ENCODE data around the gene PPP1R13B.

Gene PPP1R13B

DNA sequence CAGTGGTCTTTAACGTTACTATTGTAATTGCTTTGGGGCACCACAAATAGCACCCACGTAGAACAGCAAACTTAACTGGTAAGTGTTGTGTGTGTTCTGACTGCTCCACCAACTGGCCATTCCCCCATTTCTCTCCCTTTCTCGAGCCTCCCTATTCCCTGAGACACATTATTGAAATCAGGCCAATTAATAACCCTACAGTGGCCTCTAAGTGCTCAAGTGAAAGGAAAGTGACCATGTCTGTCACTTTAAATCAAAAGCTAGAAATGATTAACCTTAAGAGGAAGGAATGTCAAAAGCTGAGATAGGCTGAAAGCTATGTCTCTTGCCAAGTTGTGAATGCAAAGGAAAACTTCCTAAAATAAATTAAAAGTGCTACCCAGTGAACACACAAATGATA is 22.3 kb downstream of the PPP1R13B start:
- Histone ChIP-seq H3K4me1 (ENCODE audit: control insufficient read depth, insufficient read depth, low read length, poor library complexity, severe bottlenecking) (no peaks in the 10 kb centered on the region), H3K4me3 (ENCODE audit: extremely low read depth, insufficient read depth, low read length, poor library complexity, severe bottlenecking) (no peak overlapping the region), H3K36me3 (ENCODE audit: control insufficient read depth, insufficient read depth, low read length) (no peaks in the 10 kb centered on the region), H3K27ac (ENCODE audit: low read depth, low read length, severe bottlenecking) (no peak overlapping the region), H3K9me3 (ENCODE audit: control insufficient read depth, low read length) (no peaks in the 10 kb centered on the region)
- WGBS, 2 experiments (ENCODE audit: insufficient coverage in 2 of 2), result no CpG with 5 or more reads among the region's 3 CpGs

DNA sequence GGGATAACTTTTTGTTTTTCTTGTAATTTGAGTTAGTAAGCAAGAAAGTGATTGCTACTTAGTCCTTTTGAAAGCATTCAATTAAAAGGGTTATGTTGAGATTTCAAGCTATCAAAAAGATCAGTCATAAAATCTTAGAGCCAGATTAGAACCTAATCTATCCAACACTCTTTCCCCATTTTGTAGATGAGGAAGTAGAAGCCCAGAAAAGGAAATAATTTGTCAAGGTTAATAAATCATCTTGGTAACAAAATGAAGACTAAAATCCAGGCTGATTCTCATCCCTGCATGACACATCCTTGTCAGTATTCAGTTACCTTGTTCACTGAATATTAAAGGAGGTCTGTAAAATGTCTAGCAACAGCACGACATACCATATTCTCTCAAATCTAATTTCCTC is 26.5 kb downstream of the PPP1R13B start:
- 67% methylated on average over 1 of the region's 1 CpG; no CpG with 5 or more reads in 1 of the 2 experiments for WGBS, 2 experiments (ENCODE audit: insufficient coverage in 2 of 2)
- no peak overlapping the region for H3K27ac ChIP-seq (ENCODE audit: low read depth, low read length, severe bottlenecking)

DNA sequence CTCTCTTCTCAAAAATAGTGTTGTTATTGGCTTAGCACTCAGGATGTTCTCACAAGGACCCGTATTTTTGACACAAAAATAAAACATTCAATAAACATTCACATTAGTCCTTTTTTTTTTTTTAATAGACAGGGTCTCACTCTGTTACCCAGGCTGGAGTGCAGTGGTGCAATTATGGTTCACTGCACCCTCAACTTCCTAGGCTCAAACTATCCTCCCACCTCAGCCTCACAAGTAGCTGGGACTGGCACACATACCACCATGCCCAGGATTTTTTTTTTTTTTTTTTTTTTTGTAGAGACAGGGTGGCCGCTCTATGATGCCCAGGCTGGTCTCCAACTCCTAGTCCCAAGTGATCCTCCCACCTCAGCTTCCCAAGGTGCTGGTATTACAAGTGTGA is 27.0 kb downstream of the PPP1R13B start:
- Histone ChIP-seq H3K36me3 (ENCODE audit: control insufficient read depth, insufficient read depth, low read length) (no peaks in the 10 kb centered on the region), H3K4me1 (ENCODE audit: control insufficient read depth, insufficient read depth, low read length, poor library complexity, severe bottlenecking) (no peaks in the 10 kb centered on the region), H3K27ac (ENCODE audit: low read depth, low read length, severe bottlenecking) (no peak overlapping the region), H3K9me3 (ENCODE audit: control insufficient read depth, low read length) (no peaks in the 10 kb centered on the region), H3K4me3 (ENCODE audit: extremely low read depth, insufficient read depth, low read length, poor library complexity, severe bottlenecking) (no peak overlapping the region)
- 83 to 100% methylated on average over 1 of the region's 2 CpGs for WGBS, 2 experiments (ENCODE audit: insufficient coverage in 2 of 2)

More for the DNA sequence above, 26.5 kb downstream of the PPP1R13B start:
- no peaks in the 10 kb centered on the region for H3K36me3 ChIP-seq (ENCODE audit: control insufficient read depth, insufficient read depth, low read length)
- H3K4me1 ChIP-seq (ENCODE audit: control insufficient read depth, insufficient read depth, low read length, poor library complexity, severe bottlenecking), result no peaks in the 10 kb centered on the region
- H3K9me3 ChIP-seq (ENCODE audit: control insufficient read depth, low read length), result no peaks in the 10 kb centered on the region
- no peak overlapping the region for H3K4me3 ChIP-seq (ENCODE audit: extremely low read depth, insufficient read depth, low read length, poor library complexity, severe bottlenecking)

DNA sequence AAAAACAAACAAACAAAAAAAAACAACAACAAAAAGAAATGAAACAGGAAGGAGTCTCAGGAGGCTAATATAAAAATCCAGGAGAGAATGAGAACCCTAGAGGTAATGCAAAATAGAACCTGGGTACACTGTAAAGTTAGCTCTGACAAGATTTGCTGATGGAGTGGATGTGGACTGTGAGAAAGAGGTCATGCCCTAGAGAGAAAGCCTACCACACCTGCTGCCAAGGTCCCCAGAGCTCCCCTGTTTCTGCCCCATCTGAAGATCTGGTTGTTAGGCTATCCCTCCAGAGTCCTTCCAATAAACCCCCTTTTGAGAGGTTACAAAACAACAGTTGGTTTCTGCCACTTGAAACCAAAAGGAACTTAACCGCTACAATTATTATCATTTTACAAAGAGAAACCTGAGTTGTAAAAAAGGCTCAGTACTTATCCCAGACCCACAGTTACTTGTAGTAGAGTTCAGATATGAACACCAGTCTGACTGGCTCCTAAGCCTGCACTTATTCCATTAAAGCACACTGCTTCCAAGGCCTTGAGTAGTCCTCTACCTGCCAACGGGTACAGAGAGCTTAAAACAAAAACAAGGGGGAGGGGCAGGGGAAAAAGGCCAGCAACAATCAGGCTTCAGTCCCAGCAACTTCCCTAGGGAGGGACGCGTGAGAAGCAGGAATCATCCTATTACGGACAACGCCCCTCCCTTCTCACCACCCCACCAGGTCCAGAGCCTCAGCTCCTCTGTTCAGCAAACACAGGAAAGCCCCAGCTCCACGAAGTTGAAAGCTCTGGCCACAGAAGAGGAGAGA is 27.7 kb downstream of the PPP1R13B start:
- no peak overlapping the region for H3K27ac ChIP-seq (ENCODE audit: low read depth, low read length, severe bottlenecking)
- H3K4me1 ChIP-seq (ENCODE audit: control insufficient read depth, insufficient read depth, low read length, poor library complexity, severe bottlenecking), result no peaks in the 10 kb centered on the region
- H3K36me3 ChIP-seq (ENCODE audit: control insufficient read depth, insufficient read depth, low read length), result no peaks in the 10 kb centered on the region
- WGBS, 2 experiments (ENCODE audit: insufficient coverage in 2 of 2), result 3 to 24% methylated on average over 5 to 6 of the region's 7 CpGs
- H3K9me3 ChIP-seq (ENCODE audit: control insufficient read depth, low read length), result no peaks in the 10 kb centered on the region
- no peak overlapping the region for H3K4me3 ChIP-seq (ENCODE audit: extremely low read depth, insufficient read depth, low read length, poor library complexity, severe bottlenecking)

DNA sequence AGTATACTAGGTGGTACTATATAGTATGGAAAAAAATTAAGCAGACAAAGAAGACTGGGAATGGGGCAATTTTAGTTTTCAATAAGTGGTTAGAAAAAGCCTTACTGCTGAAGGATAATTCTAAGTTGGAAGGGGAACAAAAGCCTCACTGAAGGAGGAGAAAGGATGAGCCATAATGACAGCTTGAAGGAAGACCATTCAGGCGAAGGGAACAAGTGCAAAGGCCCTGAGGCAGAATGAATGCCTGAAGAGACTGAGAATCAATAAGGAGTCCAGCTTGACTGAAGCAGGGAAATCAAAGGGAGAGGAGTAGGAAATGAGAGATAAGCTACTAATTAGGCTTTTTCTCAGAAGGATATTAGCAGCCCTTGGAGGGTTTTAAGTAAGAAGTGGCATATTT is 28.5 kb downstream of the PPP1R13B start:
- 63 to 91% methylated on average over 1 of the region's 1 CpG for WGBS, 2 experiments (ENCODE audit: insufficient coverage in 2 of 2)
- Histone ChIP-seq H3K27ac (ENCODE audit: low read depth, low read length, severe bottlenecking) (no peak overlapping the region), H3K36me3 (ENCODE audit: control insufficient read depth, insufficient read depth, low read length) (no peaks in the 10 kb centered on the region), H3K9me3 (ENCODE audit: control insufficient read depth, low read length) (no peaks in the 10 kb centered on the region), H3K4me3 (ENCODE audit: extremely low read depth, insufficient read depth, low read length, poor library complexity, severe bottlenecking) (no peak overlapping the region), H3K4me1 (ENCODE audit: control insufficient read depth, insufficient read depth, low read length, poor library complexity, severe bottlenecking) (no peaks in the 10 kb centered on the region)

DNA sequence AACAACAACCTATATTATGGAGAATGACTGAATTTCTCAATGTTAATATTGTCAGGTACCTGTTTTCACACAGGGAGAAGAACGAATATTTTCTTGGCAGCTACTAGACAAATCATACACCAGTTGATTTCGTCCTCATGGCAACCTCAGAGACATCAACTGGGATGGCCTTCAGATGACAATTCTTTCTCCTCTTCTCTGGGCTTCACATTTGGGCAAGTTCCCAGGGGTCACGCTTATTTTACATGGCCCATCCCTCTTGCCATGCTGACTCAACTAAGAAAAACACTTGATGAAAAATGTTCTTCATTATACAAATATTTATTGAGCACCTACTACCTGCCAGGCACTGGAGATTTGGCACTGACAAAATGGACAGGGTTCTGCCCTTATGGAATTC is 29.0 kb downstream of the PPP1R13B start:
- no peak overlapping the region for H3K4me3 ChIP-seq (ENCODE audit: extremely low read depth, insufficient read depth, low read length, poor library complexity, severe bottlenecking)
- no peaks in the 10 kb centered on the region for H3K4me1 ChIP-seq (ENCODE audit: control insufficient read depth, insufficient read depth, low read length, poor library complexity, severe bottlenecking)
- no peaks in the 10 kb centered on the region for H3K36me3 ChIP-seq (ENCODE audit: control insufficient read depth, insufficient read depth, low read length)
- no peaks in the 10 kb centered on the region for H3K9me3 ChIP-seq (ENCODE audit: control insufficient read depth, low read length)
- 84 to 93% methylated on average over 2 to 3 of the region's 3 CpGs for WGBS, 2 experiments (ENCODE audit: insufficient coverage in 2 of 2)
- H3K27ac ChIP-seq (ENCODE audit: low read depth, low read length, severe bottlenecking), result no peak overlapping the region

DNA sequence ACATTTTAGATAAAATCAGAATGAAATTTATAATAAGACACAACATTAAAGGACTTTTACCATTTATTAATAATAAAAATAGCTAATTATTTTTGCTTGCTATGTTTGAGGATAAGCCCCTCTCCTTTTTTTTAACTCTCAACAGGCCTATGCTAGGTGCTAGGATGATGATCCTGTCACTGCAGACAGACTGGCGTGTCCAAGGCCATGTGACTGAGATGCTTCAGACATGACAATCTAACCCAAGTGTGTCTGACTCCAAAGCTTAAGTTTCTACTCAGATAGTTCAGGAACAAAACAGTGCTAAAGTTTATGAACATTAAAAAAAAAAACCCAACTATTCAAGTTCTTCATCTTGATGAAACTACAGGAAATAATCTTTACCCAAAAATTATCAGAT is 29.8 kb downstream of the PPP1R13B start:
- H3K4me3 ChIP-seq (ENCODE audit: extremely low read depth, insufficient read depth, low read length, poor library complexity, severe bottlenecking), result no peak overlapping the region
- H3K27ac ChIP-seq (ENCODE audit: low read depth, low read length, severe bottlenecking), result no peak overlapping the region
- no peaks in the 10 kb centered on the region for H3K9me3 ChIP-seq (ENCODE audit: control insufficient read depth, low read length)
- H3K36me3 ChIP-seq (ENCODE audit: control insufficient read depth, insufficient read depth, low read length), result no peaks in the 10 kb centered on the region
- no peaks in the 10 kb centered on the region for H3K4me1 ChIP-seq (ENCODE audit: control insufficient read depth, insufficient read depth, low read length, poor library complexity, severe bottlenecking)
- WGBS, 2 experiments (ENCODE audit: insufficient coverage in 2 of 2), result 83% methylated on average over 1 of the region's 1 CpG; no CpG with 5 or more reads in 1 of the 2 experiments

DNA sequence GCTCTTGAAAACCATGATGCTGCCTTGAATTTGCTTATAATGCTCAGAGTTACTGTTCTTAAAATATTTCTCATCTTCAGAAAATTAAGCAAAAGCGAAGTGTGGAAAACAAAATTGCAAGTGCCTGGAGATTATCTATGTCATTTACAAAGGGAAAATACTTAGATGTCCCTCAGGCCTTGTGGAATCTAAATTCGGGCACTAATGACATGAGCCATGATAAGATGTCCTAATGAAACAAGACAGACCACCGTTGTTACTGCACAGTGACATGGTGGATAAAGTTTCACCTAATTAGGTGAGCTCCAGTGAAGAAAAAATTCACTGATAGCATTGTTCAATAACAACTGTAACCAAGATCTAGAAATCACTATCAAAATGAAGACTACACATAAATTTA is 30.4 kb downstream of the PPP1R13B start:
- Histone ChIP-seq H3K27ac (ENCODE audit: low read depth, low read length, severe bottlenecking) (no peak overlapping the region), H3K9me3 (ENCODE audit: control insufficient read depth, low read length) (no peaks in the 10 kb centered on the region), H3K4me1 (ENCODE audit: control insufficient read depth, insufficient read depth, low read length, poor library complexity, severe bottlenecking) (no peaks in the 10 kb centered on the region), H3K4me3 (ENCODE audit: extremely low read depth, insufficient read depth, low read length, poor library complexity, severe bottlenecking) (no peak overlapping the region), H3K36me3 (ENCODE audit: control insufficient read depth, insufficient read depth, low read length) (no peaks in the 10 kb centered on the region)
- WGBS, 2 experiments (ENCODE audit: insufficient coverage in 2 of 2), result 65 to 79% methylated on average over 2 to 3 of the region's 3 CpGs

DNA sequence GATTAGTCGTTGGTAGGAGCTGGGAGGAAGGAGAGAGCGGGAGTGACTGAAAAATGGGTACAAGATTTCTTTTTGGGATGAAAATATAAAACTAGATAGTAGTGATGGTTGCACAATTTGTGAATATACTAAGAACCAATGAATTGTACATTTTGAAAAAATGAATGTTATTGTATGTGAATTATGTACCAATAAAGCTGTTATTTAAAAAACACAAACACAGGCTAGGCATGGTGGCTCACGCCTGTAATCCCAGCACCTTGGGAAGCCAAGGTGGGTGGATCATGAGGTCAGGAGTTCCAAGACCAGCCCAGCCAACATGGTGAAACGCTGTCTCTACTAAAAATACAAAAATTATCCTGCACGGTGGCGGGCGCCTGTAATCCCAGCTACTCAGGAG is 32.1 kb downstream of the PPP1R13B start:
- Histone ChIP-seq H3K4me3 (ENCODE audit: extremely low read depth, insufficient read depth, low read length, poor library complexity, severe bottlenecking) (no peak overlapping the region), H3K36me3 (ENCODE audit: control insufficient read depth, insufficient read depth, low read length) (no peaks in the 10 kb centered on the region), H3K9me3 (ENCODE audit: control insufficient read depth, low read length) (no peaks in the 10 kb centered on the region), H3K4me1 (ENCODE audit: control insufficient read depth, insufficient read depth, low read length, poor library complexity, severe bottlenecking) (no peaks in the 10 kb centered on the region), H3K27ac (ENCODE audit: low read depth, low read length, severe bottlenecking) (no peak overlapping the region)
- 98 to 100% methylated on average over 2 to 6 of the region's 7 CpGs for WGBS, 2 experiments (ENCODE audit: insufficient coverage in 2 of 2)

DNA sequence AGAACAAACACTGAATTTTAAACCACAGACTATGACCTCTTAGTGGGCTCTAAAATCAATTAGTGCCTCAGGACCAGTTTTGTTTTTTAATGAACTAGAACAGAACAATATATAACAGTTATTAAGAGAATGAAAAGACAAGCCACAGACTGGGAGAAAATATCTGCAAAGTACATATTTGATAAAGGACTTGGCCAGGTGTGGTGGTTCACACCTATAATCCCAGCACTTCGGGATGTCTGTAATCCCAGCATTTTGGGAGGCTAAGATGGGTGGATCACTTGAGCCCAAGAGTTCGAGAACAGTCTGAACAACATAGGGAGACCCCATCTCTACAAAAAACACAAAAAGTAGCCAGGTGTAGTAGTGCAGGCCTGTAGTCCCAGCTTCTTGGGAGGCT is 36.2 kb downstream of the PPP1R13B start:
- Histone ChIP-seq H3K4me1 (ENCODE audit: control insufficient read depth, insufficient read depth, low read length, poor library complexity, severe bottlenecking) (no peaks in the 10 kb centered on the region), H3K36me3 (ENCODE audit: control insufficient read depth, insufficient read depth, low read length) (no peaks in the 10 kb centered on the region), H3K4me3 (ENCODE audit: extremely low read depth, insufficient read depth, low read length, poor library complexity, severe bottlenecking) (no peak overlapping the region), H3K27ac (ENCODE audit: low read depth, low read length, severe bottlenecking) (no peak overlapping the region), H3K9me3 (ENCODE audit: control insufficient read depth, low read length) (no peaks in the 10 kb centered on the region)
- WGBS, 2 experiments (ENCODE audit: insufficient coverage in 2 of 2), result 88 to 100% methylated on average over 1 of the region's 2 CpGs

DNA sequence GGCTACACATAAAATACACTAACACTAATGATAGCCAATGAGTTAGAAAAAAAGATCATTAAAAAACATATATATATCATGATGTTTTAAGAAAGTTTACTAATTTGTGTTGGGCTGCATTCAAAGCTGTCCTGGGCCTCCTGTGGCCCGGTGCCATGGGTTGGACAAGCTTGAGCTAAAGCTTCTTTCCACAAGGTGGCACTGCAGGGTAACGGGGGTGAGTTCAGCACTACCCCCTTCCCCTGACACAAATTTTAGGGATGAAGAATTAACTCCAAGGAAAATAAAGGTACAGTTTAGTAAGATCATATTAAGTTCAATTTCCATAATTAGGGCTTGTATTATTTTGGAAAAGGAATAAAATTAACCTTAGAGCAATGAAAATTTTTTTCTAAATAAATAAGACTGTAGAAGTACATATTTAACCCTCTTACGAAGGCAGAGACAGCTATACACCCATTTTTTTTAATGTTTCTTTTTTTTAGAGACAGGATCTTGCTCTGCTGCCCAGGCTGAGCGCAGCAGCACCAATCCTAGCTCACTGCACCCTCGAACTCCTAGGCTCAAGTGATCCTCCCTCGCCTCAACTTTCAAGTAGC is 38.9 kb downstream of the PPP1R13B start:
- H3K36me3 ChIP-seq (ENCODE audit: control insufficient read depth, insufficient read depth, low read length), result no peaks in the 10 kb centered on the region
- no peaks in the 10 kb centered on the region for H3K4me1 ChIP-seq (ENCODE audit: control insufficient read depth, insufficient read depth, low read length, poor library complexity, severe bottlenecking)
- no peak overlapping the region for H3K27ac ChIP-seq (ENCODE audit: low read depth, low read length, severe bottlenecking)
- no peaks in the 10 kb centered on the region for H3K9me3 ChIP-seq (ENCODE audit: control insufficient read depth, low read length)
- no peak overlapping the region for H3K4me3 ChIP-seq (ENCODE audit: extremely low read depth, insufficient read depth, low read length, poor library complexity, severe bottlenecking)
- WGBS, 2 experiments (ENCODE audit: insufficient coverage in 2 of 2), result 36 to 39% methylated on average over 2 to 3 of the region's 6 CpGs

Data from mesodermal cell (in vitro differentiated cells).